ENCODE results near the gene S1PR1. TPM values are rescaled to one million over a fixed set of nuclear protein-coding genes. Genes with fewer than 3 reads are reported as not detected.
A peak's percentile ranks its signal among the peaks of the same experiment; 100 is the strongest.

The S1PR1 gene
- total RNA-seq, 2 donors from 2014 or later = 42.5 to 108 TPM

GRCh38 chr1:101233495-101233894, 3.3 kb upstream of the S1PR1 start:
- Histone ChIP-seq H3K36me3 (no peaks in the 10 kb centered on the region), H3K9me3 (no peaks in the 10 kb centered on the region), H3K4me3 (no peak overlapping the region), H3K27ac (peak overlapping the region in 1 of 2 donors; percentile 2), H3K27me3 (replicated peaks; ENCODE audit: insufficient read depth) (no peaks in the 10 kb centered on the region), H3K4me1 (ENCODE audit: control insufficient read depth in 1 of 2, low read depth in 2 of 2) (peaks cover 5% of the 10 kb centered on the region in 2 donors)
- ATAC-seq (ENCODE audit: insufficient number of reproducible peaks, low FRiP score, low read depth) (no peak), DNase-seq (ENCODE audit: low spot score) (no peak)
- TF ChIP-seq CTCF (IDR thresholded peaks at IDR 0.05) = no peak

DNA sequence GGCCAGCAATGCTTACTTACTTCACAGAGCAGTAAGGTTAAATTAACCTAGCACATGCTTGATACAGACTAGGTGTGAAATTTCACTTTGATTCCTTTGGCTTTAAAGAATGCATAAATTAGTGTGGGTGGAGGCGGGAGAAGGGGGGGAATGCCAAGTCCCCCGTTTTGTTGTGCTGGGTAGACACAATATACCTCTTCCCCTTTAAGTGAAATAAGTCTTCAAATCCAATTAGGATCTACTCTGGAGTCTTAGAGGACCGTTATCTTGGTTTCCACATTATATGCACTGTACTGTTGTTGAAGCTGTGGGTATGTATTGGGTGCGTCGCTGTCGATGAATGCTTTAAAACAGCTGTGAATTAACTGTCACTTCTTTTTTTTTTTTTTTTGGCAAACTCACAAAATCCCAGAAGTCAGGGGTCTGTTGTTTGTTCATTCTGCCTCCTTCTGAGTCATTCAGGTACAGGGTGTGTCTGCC, 1.6 kb upstream of the S1PR1 start:
- no peaks in the 10 kb centered on the region for H3K9me3 ChIP-seq
- no peak for TF ChIP-seq CTCF (IDR thresholded peaks at IDR 0.05)
- H3K36me3 ChIP-seq = no peaks in the 10 kb centered on the region
- H3K27me3 ChIP-seq (replicated peaks; ENCODE audit: insufficient read depth) = no peaks in the 10 kb centered on the region
- H3K4me1 ChIP-seq (ENCODE audit: control insufficient read depth in 1 of 2, low read depth in 2 of 2) = peaks cover 6 to 9% of the 10 kb centered on the region in 2 donors
- H3K27ac ChIP-seq = peak overlapping the region in 1 of 2 donors; percentile 63
- no peak for DNase-seq (ENCODE audit: low spot score)
- no peak for ATAC-seq (ENCODE audit: insufficient number of reproducible peaks, low FRiP score, low read depth)
- H3K4me3 ChIP-seq = peak overlapping the region; percentile 91

- no peak for DNase-seq (ENCODE audit: low spot score)
- no peaks in the 10 kb centered on the region for H3K36me3 ChIP-seq
These were observed 913 bp upstream of the S1PR1 start for GRCh38 chr1:101235696-101236515.

GRCh38 chr1:101237229-101237837, 514 bp downstream of the S1PR1 start:
- no peak for TF ChIP-seq CTCF (IDR thresholded peaks at IDR 0.05)
- no peaks in the 10 kb centered on the region for H3K9me3 ChIP-seq
- H3K27ac ChIP-seq = peak overlapping the region in 1 of 2 donors; percentile 63
- no peak for ATAC-seq (ENCODE audit: insufficient number of reproducible peaks, low FRiP score, low read depth)
- peaks cover 6 to 9% of the 10 kb centered on the region in 2 donors for H3K4me1 ChIP-seq (ENCODE audit: control insufficient read depth in 1 of 2, low read depth in 2 of 2)
- no peaks in the 10 kb centered on the region for H3K36me3 ChIP-seq
- H3K4me3 ChIP-seq = peak overlapping the region; percentile 91
- no peaks in the 10 kb centered on the region for H3K27me3 ChIP-seq (replicated peaks; ENCODE audit: insufficient read depth)
- no peak for DNase-seq (ENCODE audit: low spot score)

More at GRCh38 chr1:101235696-101236515, 913 bp upstream of the S1PR1 start:
- ATAC-seq (ENCODE audit: insufficient number of reproducible peaks, low FRiP score, low read depth) = peak; percentile 28
- peaks cover 6 to 9% of the 10 kb centered on the region in 2 donors for H3K4me1 ChIP-seq (ENCODE audit: control insufficient read depth in 1 of 2, low read depth in 2 of 2)
- H3K27ac ChIP-seq = peak overlapping the region; percentile 61 to 63
- no peak for TF ChIP-seq CTCF (IDR thresholded peaks at IDR 0.05)
- peak overlapping the region; percentile 91 for H3K4me3 ChIP-seq
- no peaks in the 10 kb centered on the region for H3K27me3 ChIP-seq (replicated peaks; ENCODE audit: insufficient read depth)
- no peaks in the 10 kb centered on the region for H3K9me3 ChIP-seq

DNA sequence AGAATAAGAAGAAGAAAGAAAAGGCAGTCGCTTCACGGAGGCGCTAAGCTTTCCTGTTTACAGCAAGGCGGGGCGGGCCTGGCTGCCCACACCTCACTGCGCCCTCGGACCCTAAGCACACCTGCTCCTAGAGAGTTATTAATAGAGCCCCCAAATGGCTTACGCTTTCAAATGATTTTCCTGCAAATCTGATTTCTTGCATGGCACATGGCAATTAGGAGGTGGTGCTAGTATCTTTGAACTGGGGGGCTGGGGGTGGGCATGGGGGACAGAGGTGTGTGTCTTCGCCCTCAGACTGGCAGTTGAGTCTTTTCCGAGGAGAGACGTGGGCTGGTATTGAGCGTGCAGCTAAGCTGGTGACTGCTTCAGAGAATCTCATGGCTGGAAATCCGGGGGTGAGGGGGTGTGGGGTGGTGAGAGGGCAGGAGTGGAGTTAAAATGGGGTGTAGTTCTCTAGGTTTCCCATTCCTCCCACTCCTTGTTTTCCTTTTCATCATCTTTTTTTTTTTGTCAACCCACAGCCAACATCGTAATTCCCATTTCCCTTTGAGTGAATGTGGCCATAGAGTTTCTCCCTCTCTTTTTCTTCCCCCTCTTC, 1.3 kb downstream of the S1PR1 start:
- Histone ChIP-seq H3K27me3 (replicated peaks; ENCODE audit: insufficient read depth) (no peaks in the 10 kb centered on the region), H3K4me3 (peak overlapping the region; percentile 91), H3K4me1 (ENCODE audit: control insufficient read depth in 1 of 2, low read depth in 2 of 2) (peaks cover 6 to 9% of the 10 kb centered on the region in 2 donors), H3K9me3 (no peaks in the 10 kb centered on the region), H3K27ac (no peak overlapping the region), H3K36me3 (no peaks in the 10 kb centered on the region)
- no peak for ATAC-seq (ENCODE audit: insufficient number of reproducible peaks, low FRiP score, low read depth)
- DNase-seq (ENCODE audit: low spot score) = no peak
- no peak for TF ChIP-seq CTCF (IDR thresholded peaks at IDR 0.05)

Data from thoracic aorta (tissue), 2 donors.